Ishikawa (cell line): Measurements from ENCODE around the gene CASTOR1.

ENCODE experiments used
- CEBPB ChIP-seq: IDR thresholded peaks from 2 replicates; pipeline ENCODE4 v1.6.1; 2012
- CREB1 ChIP-seq: IDR thresholded peaks from 2 replicates; pipeline ENCODE4 v1.6.1; 2012; ENCODE audit warnings: low read depth
- EGR1 ChIP-seq: IDR thresholded peaks from 2 replicates; pipeline ENCODE4 v1.6.1; 2012
- EP300 ChIP-seq: IDR thresholded peaks from 2 replicates; pipeline ENCODE4 v1.6.1; 2012; ENCODE audit warnings: borderline replicate concordance
- FOXM1 ChIP-seq: IDR thresholded peaks from 2 replicates; pipeline ENCODE4 v1.6.1; 2012; ENCODE audit warnings: low read depth, borderline replicate concordance
- NFIC ChIP-seq: IDR thresholded peaks from 2 replicates; pipeline ENCODE4 v1.6.1; 2012
- RAD21 ChIP-seq: IDR thresholded peaks from 2 replicates; pipeline ENCODE4 v1.6.1; 2012; ENCODE audit warnings: low read depth
- TAF1 ChIP-seq: IDR thresholded peaks from 2 replicates; pipeline ENCODE4 v1.6.1; 2012; ENCODE audit warnings: low read depth, mild to moderate bottlenecking
- TCF12 ChIP-seq: IDR thresholded peaks from 2 replicates; pipeline ENCODE4 v1.6.1; 2012; ENCODE audit warnings: low read depth
- TEAD4 ChIP-seq: IDR thresholded peaks from 2 replicates; pipeline ENCODE4 v1.6.1; 2012
- YY1 ChIP-seq: IDR thresholded peaks from 2 replicates; pipeline ENCODE4 v1.6.1; 2012; ENCODE audit warnings: low read depth
- ZBTB7A ChIP-seq: IDR thresholded peaks from 2 replicates; pipeline ENCODE4 v1.6.1; 2012; ENCODE audit warnings: low read depth
- TF ChIP-seq, protein P1 (sequence below): IDR thresholded peaks from 2 replicates; pipeline ENCODE4 v1.6.1; 2012
- TF ChIP-seq, protein P2 (sequence below): IDR thresholded peaks from 2 replicates; pipeline ENCODE4 v1.6.1; 2012
- TF ChIP-seq, protein P3 (sequence below): IDR thresholded peaks from 2 replicates; pipeline ENCODE4 v1.6.1; 2012; ENCODE audit warnings: low read depth, mild to moderate bottlenecking

CASTOR1 gene

DNA sequence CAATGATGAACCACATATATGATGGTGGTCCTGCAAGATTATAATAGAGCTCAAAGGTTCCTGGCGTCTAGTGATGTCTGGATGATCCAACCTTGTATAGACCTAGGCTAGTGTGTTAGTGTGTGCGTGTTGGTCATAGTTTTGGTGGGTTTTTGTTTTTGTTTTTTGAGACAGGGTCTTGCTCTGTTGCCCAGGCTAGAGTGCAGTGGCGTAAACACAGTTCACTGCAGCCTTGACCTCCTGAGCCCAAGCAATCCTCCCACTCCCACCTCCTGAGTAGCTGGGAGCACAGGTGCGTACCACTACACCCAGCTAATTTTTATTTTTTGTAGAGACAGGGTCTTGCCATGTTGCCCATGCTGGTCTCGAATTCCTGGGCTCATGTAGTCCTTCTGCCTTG is 9.4 kb downstream of the CASTOR1 start:
- TF ChIP-seq CEBPB (no peak), TEAD4 (no peak), YY1 (no peak), NFIC (no peak), TCF12 (no peak), CREB1 (no peak), EGR1 (no peak), EP300 (no peak), ZBTB7A (no peak), TAF1 (no peak), FOXM1 (no peak)
- TF ChIP-seq, protein P1, sequence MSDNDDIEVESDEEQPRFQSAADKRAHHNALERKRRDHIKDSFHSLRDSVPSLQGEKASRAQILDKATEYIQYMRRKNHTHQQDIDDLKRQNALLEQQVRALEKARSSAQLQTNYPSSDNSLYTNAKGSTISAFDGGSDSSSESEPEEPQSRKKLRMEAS: no peak
- TF ChIP-seq, protein P2, sequence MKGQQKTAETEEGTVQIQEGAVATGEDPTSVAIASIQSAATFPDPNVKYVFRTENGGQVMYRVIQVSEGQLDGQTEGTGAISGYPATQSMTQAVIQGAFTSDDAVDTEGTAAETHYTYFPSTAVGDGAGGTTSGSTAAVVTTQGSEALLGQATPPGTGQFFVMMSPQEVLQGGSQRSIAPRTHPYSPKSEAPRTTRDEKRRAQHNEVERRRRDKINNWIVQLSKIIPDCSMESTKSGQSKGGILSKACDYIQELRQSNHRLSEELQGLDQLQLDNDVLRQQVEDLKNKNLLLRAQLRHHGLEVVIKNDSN: no peak
- TF ChIP-seq, protein P3, sequence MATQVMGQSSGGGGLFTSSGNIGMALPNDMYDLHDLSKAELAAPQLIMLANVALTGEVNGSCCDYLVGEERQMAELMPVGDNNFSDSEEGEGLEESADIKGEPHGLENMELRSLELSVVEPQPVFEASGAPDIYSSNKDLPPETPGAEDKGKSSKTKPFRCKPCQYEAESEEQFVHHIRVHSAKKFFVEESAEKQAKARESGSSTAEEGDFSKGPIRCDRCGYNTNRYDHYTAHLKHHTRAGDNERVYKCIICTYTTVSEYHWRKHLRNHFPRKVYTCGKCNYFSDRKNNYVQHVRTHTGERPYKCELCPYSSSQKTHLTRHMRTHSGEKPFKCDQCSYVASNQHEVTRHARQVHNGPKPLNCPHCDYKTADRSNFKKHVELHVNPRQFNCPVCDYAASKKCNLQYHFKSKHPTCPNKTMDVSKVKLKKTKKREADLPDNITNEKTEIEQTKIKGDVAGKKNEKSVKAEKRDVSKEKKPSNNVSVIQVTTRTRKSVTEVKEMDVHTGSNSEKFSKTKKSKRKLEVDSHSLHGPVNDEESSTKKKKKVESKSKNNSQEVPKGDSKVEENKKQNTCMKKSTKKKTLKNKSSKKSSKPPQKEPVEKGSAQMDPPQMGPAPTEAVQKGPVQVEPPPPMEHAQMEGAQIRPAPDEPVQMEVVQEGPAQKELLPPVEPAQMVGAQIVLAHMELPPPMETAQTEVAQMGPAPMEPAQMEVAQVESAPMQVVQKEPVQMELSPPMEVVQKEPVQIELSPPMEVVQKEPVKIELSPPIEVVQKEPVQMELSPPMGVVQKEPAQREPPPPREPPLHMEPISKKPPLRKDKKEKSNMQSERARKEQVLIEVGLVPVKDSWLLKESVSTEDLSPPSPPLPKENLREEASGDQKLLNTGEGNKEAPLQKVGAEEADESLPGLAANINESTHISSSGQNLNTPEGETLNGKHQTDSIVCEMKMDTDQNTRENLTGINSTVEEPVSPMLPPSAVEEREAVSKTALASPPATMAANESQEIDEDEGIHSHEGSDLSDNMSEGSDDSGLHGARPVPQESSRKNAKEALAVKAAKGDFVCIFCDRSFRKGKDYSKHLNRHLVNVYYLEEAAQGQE: no peak

DNA sequence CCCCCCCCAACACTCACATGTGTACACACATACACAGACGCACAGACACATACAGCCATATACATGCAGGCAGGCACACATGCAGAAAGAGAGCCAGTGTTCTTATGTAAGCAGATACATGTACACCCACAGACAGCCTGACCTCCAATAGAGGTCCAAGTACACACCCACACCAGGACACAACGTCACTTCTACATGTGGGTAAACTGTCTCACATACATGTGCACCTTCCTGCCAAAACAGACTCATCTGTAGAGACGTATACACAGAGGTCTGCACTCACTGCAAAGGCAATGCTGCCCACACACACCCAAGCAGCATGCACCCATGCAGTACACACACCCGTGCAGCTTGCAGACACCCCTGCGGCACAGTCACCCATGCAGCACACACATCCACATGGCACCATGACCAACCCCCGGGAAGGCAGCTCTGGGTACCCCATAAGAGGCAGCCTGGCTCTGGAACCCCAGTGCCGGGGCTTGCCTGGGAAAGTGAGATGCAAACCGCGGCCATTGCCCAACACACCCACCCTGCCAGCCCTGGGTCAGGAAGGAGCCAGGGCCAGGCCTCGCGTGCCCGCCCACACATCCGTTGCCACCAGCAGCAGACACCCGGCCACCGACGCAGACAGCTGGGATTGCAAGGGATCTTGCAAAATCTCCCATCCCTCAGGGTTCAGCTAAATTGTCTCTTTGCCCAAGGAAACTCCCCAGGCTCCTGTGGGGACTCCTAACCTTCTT is 10.1 kb downstream of the CASTOR1 start:
- TF ChIP-seq TCF12: no peak
- TF ChIP-seq EGR1: 0 out of 2 replicates have a peak, but pooled peaks have one; percentile 15
- TF ChIP-seq, protein P1: no peak
- no peak for TF ChIP-seq EP300

DNA sequence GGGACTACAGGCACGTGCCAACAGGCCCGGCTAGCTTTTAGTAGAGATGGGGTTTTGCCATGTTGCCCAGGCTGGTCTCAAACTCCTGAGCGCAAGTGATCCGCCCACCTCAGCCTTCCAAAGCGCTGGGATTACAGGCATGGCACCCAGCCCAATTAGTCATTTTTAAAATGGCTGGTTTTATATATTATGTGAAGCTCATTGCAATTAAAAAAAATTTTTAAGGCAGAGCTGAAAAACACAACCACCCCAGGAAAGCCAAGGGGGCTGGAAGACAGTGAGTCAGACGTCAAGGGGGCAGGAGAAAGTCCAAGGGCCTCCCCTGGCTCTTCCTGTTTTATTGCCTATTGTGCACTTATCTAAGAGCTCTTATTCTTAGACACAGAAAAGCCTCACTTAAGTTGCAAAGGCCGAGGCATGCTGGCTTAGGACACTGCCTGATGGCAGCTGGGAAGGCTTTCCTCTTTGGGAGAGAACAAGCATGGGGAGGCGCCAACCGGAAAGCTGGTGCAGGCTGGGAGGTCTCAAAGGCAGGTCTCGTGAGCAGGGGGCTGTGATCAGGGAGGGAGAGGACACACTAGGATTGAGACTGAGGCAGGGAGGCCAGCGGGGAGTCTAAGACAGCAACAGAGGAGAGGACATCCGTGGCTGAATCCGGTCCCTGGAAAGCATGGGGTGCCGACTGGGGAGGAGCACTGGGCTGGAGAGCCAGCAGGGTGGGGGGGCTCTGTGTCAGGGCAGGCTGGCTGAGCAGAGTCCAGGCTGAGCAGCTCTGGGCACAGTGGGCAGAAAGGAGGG is 11.6 kb downstream of the CASTOR1 start:
- no peak for TF ChIP-seq TAF1
- TF ChIP-seq RAD21: no peak
- no peak for TF ChIP-seq EP300
- no peak for TF ChIP-seq TEAD4
- no peak for TF ChIP-seq TCF12

DNA sequence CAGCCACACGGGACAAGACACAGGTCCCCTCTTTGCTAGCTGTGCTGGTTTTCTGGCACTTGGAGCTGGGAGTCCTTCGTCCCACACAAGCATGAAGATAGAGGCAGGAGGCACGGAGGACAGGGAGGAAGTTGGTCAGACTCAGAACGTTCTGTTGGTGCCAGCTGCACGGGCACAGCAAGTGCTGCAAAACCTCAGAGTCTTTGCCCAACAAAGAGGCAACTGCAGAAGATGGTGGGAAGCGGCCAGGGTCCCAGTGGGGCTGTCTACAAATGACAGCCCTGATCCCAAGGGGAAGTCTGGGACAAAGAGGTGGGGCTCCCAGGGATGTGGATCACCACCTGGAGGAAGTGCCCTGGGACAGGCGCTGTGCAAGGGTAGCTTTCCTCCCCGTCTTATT is 13.3 kb downstream of the CASTOR1 start:
- TF ChIP-seq YY1 (no peak), FOXM1 (no peak), NFIC (no peak), TEAD4 (no peak), ZBTB7A (no peak), CREB1 (no peak), TCF12 (no peak)
- TF ChIP-seq, protein P1: no peak

DNA sequence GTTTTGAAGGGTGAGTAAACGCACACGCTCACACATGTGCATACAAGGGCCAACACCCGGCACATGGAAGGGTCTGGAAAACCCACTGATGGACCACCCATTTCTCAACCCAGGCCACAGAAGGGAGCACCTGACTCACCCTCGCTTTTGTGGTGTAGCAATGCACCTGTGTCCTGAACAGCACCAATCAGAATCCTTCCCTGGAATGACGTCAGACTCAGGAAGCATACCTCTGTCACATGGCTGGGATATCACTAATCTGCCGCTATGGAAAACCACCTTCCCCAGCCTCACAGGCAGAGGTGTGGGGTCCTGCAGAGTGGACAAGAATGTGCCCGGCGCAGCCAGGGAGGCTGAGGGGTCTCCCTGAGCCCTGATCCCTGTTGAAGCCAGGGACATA is 13.7 kb downstream of the CASTOR1 start:
- no peak for TF ChIP-seq TEAD4
- TF ChIP-seq, protein P2: peak; percentile 64

DNA sequence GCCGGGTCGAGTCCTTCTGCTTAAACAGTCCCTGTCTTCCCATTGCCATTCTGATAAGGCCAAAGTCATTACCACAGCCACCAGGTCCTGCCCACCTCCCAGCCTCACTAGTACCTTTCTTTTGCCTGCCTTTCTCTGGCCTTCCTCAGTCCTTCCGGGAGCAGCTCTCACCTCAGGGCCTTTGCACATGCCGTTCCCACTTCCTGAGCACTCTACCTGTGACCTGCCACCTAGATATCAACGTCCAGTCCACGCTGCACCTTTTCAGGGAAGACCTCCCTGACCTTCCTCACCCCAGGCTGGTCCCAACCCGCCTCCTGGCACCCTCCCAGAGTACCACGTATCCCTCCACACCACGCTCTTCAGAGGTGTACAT is 14.9 kb downstream of the CASTOR1 start:
- TF ChIP-seq CREB1 (no peak), TEAD4 (no peak), TAF1 (no peak), NFIC (no peak), FOXM1 (no peak), RAD21 (no peak)
- TF ChIP-seq, protein P1: no peak

DNA sequence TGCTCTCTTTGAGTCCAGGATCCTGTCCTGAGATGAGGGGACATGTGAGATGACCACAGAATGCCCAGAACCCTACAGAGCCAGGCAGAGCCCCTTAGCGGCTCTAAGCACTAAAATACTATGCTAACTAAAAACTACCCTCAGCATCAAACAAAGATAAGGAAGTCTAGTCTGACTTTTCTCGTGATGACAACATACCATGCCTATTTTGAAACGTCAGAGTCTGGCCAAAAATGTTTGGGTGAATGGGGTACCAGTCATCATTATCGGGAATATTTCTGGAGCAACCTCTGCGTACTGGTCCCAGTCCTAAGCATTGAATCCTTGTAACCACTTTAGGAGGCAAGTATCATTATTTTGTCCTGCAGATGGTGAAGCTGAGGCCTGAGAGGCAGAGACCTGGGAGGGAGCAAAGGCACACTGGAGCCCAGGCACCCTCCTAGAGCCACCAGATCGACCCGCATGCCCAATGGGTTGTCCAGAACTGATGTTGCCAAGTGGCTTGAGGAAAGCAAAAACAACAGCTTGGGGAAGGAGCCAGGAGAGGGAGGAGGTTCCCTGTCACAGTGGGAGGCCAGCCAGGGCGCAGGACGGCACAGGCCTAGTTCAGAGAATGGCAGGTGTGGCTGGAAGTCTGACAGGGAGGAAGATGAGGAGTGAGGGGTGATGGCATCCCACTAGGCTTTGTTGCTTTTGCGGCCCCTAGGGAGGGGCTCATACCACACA is 15.4 kb downstream of the CASTOR1 start:
- no peak for TF ChIP-seq ZBTB7A
- TF ChIP-seq, protein P1: no peak
- TF ChIP-seq, protein P3: no peak
- TF ChIP-seq, protein P2: no peak
- TF ChIP-seq EP300: no peak
- no peak for TF ChIP-seq RAD21
- no peak for TF ChIP-seq NFIC
- no peak for TF ChIP-seq CEBPB
- TF ChIP-seq TCF12: no peak
- TF ChIP-seq CREB1: no peak
- no peak for TF ChIP-seq TAF1
- TF ChIP-seq EGR1: no peak
- TF ChIP-seq FOXM1: no peak
- no peak for TF ChIP-seq TEAD4
- TF ChIP-seq YY1: no peak
